ENCODE data around the gene ENTPD1. TPM values are rescaled to one million over a fixed set of nuclear protein-coding genes. Genes with fewer than 3 reads are reported as not detected.

Gene ENTPD1
- total RNA-seq, 1 donor from 2014 or later: 1.6 TPM

- peaks cover 1% of the 10 kb centered on the region for H3K36me3 Mint-ChIP-seq
- Histone ChIP-seq H3K4me3 (no peak overlapping the region), H3K27ac (no peak overlapping the region), H3K36me3 (no peaks in the 10 kb centered on the region), H3K4me2 (no peak overlapping the region), H4K20me1 (ENCODE audit: low read depth) (no peaks in the 10 kb centered on the region), H3F3A (ENCODE audit: low read depth) (no peaks in the 10 kb centered on the region), H3K4me1 (no peaks in the 10 kb centered on the region), H2AFZ (replicated peaks) (no peak overlapping the region), H3K9ac (no peak overlapping the region), H3K79me2 (ENCODE audit: low read depth) (no peaks in the 10 kb centered on the region), H3K27me3 (no peaks in the 10 kb centered on the region), H3K9me3 (ENCODE audit: low read depth) (no peaks in the 10 kb centered on the region)
- H3K4me3 Mint-ChIP-seq: no peak overlapping the region
- no peak overlapping the region for H3K27ac Mint-ChIP-seq
- H3K27me3 Mint-ChIP-seq (ENCODE audit: insufficient read depth, low read depth): peaks cover 5% of the 10 kb centered on the region
- TF ChIP-seq EZH2phosphoT487 (IDR thresholded peaks at IDR 0.05): no peak
- TF ChIP-seq EZH2 (IDR thresholded peaks at IDR 0.05): no peak
- no peak for TF ChIP-seq CTCF (IDR thresholded peaks at IDR 0.05)
- DNase-seq (ENCODE audit: low spot score): no peak
- no peaks in the 10 kb centered on the region for H3K4me1 Mint-ChIP-seq
- H3K9me3 Mint-ChIP-seq: peaks cover 10% of the 10 kb centered on the region
Observed at GRCh38 chr10:95814011-95814727, 58.2 kb downstream of the ENTPD1 start.

- Mint-ChIP-seq H3K9me3 (peaks cover 10% of the 10 kb centered on the region), H3K27ac (no peak overlapping the region), H3K27me3 (ENCODE audit: insufficient read depth, low read depth) (peaks cover 8% of the 10 kb centered on the region), H3K4me3 (no peak overlapping the region), H3K36me3 (peaks cover 1% of the 10 kb centered on the region), H3K4me1 (no peaks in the 10 kb centered on the region)
- Histone ChIP-seq H3K36me3 (no peaks in the 10 kb centered on the region), H3K4me3 (no peak overlapping the region), H4K20me1 (ENCODE audit: low read depth) (no peaks in the 10 kb centered on the region), H2AFZ (replicated peaks) (no peak overlapping the region), H3K4me2 (no peak overlapping the region), H3K27me3 (no peaks in the 10 kb centered on the region), H3F3A (ENCODE audit: low read depth) (no peaks in the 10 kb centered on the region), H3K4me1 (no peaks in the 10 kb centered on the region), H3K79me2 (ENCODE audit: low read depth) (no peaks in the 10 kb centered on the region), H3K9ac (no peak overlapping the region), H3K27ac (no peak overlapping the region), H3K9me3 (ENCODE audit: low read depth) (no peaks in the 10 kb centered on the region)
- no peak for DNase-seq (ENCODE audit: low spot score)
- TF ChIP-seq EZH2 (IDR thresholded peaks at IDR 0.05): no peak
- no peak for TF ChIP-seq CTCF (IDR thresholded peaks at IDR 0.05)
- TF ChIP-seq EZH2phosphoT487 (IDR thresholded peaks at IDR 0.05): no peak
Observed at GRCh38 chr10:95815133-95815532, 59.2 kb downstream of the ENTPD1 start.

GRCh38 chr10:95815701-95816240 is 59.8 kb downstream of the ENTPD1 start:
- Mint-ChIP-seq H3K4me1 (no peaks in the 10 kb centered on the region), H3K27me3 (ENCODE audit: insufficient read depth, low read depth) (peaks cover 8% of the 10 kb centered on the region), H3K9me3 (peaks cover 6% of the 10 kb centered on the region), H3K27ac (no peak overlapping the region), H3K36me3 (no peaks in the 10 kb centered on the region), H3K4me3 (no peak overlapping the region)
- Histone ChIP-seq H3K9me3 (ENCODE audit: low read depth) (no peaks in the 10 kb centered on the region), H3K36me3 (no peaks in the 10 kb centered on the region), H2AFZ (replicated peaks) (no peak overlapping the region), H3F3A (ENCODE audit: low read depth) (no peaks in the 10 kb centered on the region), H4K20me1 (ENCODE audit: low read depth) (no peaks in the 10 kb centered on the region), H3K4me1 (no peaks in the 10 kb centered on the region), H3K79me2 (ENCODE audit: low read depth) (no peaks in the 10 kb centered on the region), H3K4me2 (no peak overlapping the region), H3K4me3 (no peak overlapping the region), H3K9ac (no peak overlapping the region), H3K27me3 (no peaks in the 10 kb centered on the region), H3K27ac (no peak overlapping the region)
- DNase-seq (ENCODE audit: low spot score): no peak
- TF ChIP-seq EZH2 (IDR thresholded peaks at IDR 0.05) (no peak), CTCF (IDR thresholded peaks at IDR 0.05) (no peak), EZH2phosphoT487 (IDR thresholded peaks at IDR 0.05) (no peak)

Data from neural progenitor cell (in vitro differentiated cells).